Measurements from ENCODE around the gene P2RY8. TPM values are rescaled to one million over a fixed set of nuclear protein-coding genes. Genes with fewer than 3 reads are reported as not detected.
"Not testable (repeated sequence)": the region's sequence is repeated elsewhere in the genome, so short reads cannot be mapped to it uniquely, and the experiment has no call there.

The P2RY8 gene
- total and polyA plus RNA-seq, 5 donors: 1.6 to 3.8 (median 2.2) TPM

GRCh38 chrX:1542994-1543725, 6.2 kb upstream of the P2RY8 start:
- no peak for DNase-seq
- Histone ChIP-seq H3K27me3 (ENCODE audit: control insufficient read depth, insufficient read depth) (no peaks in the 10 kb centered on the region), H3K9me3 (ENCODE audit: control insufficient read depth, low read length) (no peaks in the 10 kb centered on the region), H3K27ac (ENCODE audit: low read length) (no peak overlapping the region), H3K4me1 (ENCODE audit: control insufficient read depth, insufficient read depth, low read length) (no peaks in the 10 kb centered on the region), H3K4me3 (ENCODE audit: low read length) (no peak overlapping the region)
- intact Hi-C loops (cut with DNase I): no loop called here
- no peak for ATAC-seq
- 93% methylated on average over 22 of the region's 22 CpGs for WGBS

DNA sequence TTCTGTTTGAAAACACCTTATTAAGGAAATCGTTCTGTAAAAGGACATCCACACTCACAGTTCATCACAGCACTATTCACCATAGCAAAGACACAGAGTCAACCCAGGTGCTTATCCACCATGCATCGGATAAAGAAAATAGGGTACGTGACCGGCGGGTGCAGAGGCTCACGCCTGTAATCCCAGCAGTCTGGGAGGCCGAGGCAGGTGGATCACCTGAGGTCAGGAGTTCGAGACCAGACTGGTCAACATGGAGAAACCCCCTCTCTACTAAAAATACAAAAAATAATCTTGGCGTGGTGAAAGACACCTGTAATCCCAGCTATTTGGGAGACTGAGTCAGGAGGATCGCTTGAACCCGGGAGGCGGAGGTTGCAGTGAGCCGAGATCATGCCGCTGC, 2.2 kb upstream of the P2RY8 start:
- WGBS: 91% methylated on average over 14 of the region's 14 CpGs
- H3K27me3 ChIP-seq (ENCODE audit: control insufficient read depth, insufficient read depth); H3K27ac ChIP-seq (ENCODE audit: low read length); intact Hi-C loops (cut with DNase I); H3K4me1 ChIP-seq (ENCODE audit: control insufficient read depth, insufficient read depth, low read length); ATAC-seq; DNase-seq; H3K9me3 ChIP-seq (ENCODE audit: control insufficient read depth, low read length); H3K4me3 ChIP-seq (ENCODE audit: low read length): not testable (repeated sequence)

DNA sequence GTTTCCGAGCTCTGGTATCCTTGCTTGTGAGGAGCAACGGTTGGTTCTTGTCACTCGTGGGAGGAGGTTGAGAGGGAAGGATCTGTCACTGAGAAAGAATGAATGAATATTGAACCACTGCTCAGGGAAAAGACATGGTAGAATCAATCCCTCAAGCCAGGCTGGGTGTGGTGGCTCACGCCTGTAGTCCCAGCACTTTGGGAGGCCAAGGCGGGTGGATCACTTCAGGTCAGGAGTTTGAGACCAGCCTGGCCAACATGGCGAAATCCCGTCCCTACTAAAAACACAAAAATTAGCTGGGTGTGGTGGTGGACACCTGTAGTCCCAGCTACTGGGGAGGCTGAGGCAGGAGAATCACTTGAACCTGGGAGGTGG, 718 bp upstream of the P2RY8 start:
- H3K27ac ChIP-seq (ENCODE audit: low read length); H3K4me3 ChIP-seq (ENCODE audit: low read length); ATAC-seq; intact Hi-C loops (cut with DNase I); H3K27me3 ChIP-seq (ENCODE audit: control insufficient read depth, insufficient read depth); H3K9me3 ChIP-seq (ENCODE audit: control insufficient read depth, low read length); H3K4me1 ChIP-seq (ENCODE audit: control insufficient read depth, insufficient read depth, low read length); DNase-seq: not testable (repeated sequence)
- WGBS: 73% methylated on average over 7 of the region's 7 CpGs

DNA sequence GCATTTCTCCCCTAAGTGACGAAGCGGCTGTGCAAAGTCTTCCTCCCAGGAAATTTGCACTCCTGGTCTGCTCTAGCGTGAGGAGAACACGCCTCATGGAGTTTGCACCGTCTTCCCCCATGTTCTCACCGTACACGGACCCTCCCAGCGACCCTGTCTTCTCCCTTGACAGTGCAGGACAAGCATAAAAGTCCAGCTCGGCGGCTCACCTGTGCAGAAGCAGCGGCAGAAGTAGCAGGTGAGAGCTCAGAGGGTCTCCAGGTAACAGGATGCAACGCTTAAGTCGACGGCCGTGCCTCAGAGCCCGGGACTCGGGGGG, 314 bp downstream of the P2RY8 start:
- ATAC-seq: no peak
- H3K4me1 ChIP-seq (ENCODE audit: control insufficient read depth, insufficient read depth, low read length): no peaks in the 10 kb centered on the region
- peak overlapping the region; percentile 4 for H3K27ac ChIP-seq (ENCODE audit: low read length)
- H3K27me3 ChIP-seq (ENCODE audit: control insufficient read depth, insufficient read depth): no peaks in the 10 kb centered on the region
- WGBS: 58% methylated on average over 17 of the region's 17 CpGs
- H3K4me3 ChIP-seq (ENCODE audit: low read length): peak overlapping the region; percentile 34
- no peaks in the 10 kb centered on the region for H3K9me3 ChIP-seq (ENCODE audit: control insufficient read depth, low read length)
- no peak for DNase-seq
- intact Hi-C loops (cut with DNase I): no loop called here

DNA sequence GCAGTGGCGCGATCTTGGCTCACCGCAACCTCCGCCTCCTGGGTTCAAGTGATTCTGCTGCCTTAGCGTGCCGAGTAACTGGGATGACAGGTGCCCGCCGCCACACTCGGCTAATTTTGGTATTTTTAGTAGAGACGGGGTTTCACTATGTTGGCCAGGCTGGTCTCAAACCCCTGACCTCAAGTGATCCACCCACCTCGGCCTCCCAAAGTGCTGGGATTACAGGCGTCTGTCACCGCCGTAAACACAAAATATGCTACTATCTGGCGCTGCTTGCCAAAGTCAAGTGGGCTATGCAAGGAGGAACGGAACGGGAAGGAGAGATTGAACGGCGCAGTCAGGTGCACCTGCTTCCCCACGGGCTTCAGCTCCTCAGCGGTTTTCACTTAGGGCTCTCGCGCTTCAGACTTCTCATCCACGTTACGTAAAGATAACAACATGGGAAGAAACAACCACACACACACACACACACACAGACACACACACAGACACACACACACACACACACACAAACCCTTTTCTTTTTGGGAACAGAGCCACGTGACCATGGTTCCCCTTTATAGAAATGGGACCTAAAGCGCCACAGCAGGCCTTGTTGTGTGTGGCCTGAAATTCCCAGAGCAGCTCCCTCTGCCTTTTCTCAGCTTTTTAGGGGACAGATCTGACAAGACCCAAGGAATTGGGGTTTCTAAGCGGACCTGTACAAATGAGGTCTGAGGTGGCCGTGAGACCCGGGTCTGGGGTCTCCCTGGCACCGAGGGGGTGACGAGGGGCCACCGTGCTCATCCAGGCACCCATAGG, 1.5 kb downstream of the P2RY8 start:
- DNase-seq (no peak), ATAC-seq (peak in 1 of 2 donors; percentile 38)
- no peaks in the 10 kb centered on the region for H3K27me3 ChIP-seq (ENCODE audit: control insufficient read depth, insufficient read depth)
- H3K9me3 ChIP-seq (ENCODE audit: control insufficient read depth, low read length): no peaks in the 10 kb centered on the region
- no peaks in the 10 kb centered on the region for H3K4me1 ChIP-seq (ENCODE audit: control insufficient read depth, insufficient read depth, low read length)
- no peak overlapping the region for H3K27ac ChIP-seq (ENCODE audit: low read length)
- 64% methylated on average over 33 of the region's 33 CpGs for WGBS
- intact Hi-C loops (cut with DNase I): no loop called here
- H3K4me3 ChIP-seq (ENCODE audit: low read length): peak overlapping the region; percentile 2

DNA sequence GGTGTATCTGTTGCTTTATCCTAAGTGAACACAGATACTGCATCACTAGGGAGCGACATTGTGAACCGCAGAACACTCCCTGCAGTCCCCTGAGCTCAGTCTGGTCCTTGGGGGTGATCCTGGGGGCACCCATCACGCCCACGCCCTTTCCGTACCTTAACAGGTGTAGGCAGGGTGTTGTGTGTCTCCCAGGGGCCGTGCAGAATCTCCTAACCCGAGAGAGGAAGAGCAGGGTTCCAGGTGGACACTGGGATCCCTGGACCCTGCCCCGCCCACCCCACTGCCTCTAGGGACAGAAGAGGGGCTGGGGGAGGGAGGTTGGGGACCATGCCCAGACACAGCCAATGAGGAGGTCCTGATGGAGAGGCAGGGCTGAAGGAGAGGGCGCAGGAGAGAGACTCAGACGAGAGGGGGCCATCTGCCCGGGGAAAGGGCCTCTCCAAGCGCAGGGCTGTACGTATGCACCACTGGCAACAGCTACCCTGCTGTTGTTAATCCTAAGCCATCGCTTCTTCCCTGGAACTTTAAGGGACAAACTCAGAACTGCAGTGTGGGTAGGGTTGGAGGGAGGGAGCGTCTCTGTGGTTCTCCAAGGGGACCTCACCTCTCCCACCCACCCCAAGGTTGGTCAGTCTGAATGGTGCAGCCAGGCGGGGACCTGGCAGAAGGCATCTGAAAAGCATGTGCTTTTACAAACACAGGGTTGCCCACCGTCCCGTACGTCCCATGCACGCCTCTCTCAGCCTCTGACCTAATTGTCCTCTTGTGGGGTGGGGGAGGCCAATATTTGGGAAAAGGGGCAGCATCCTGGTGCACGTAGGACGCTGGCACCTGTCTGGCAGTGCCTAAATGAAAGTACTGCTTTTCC, 2.5 kb downstream of the P2RY8 start:
- intact Hi-C loops (cut with DNase I): no loop called here
- ATAC-seq: peak in 1 of 2 donors; percentile 34
- Histone ChIP-seq H3K27me3 (ENCODE audit: control insufficient read depth, insufficient read depth) (no peaks in the 10 kb centered on the region), H3K9me3 (ENCODE audit: control insufficient read depth, low read length) (no peaks in the 10 kb centered on the region), H3K27ac (ENCODE audit: low read length) (no peak overlapping the region), H3K4me1 (ENCODE audit: control insufficient read depth, insufficient read depth, low read length) (no peaks in the 10 kb centered on the region), H3K4me3 (ENCODE audit: low read length) (no peak overlapping the region)
- DNase-seq: no peak
- WGBS: 50% methylated on average over 22 of the region's 22 CpGs

DNA sequence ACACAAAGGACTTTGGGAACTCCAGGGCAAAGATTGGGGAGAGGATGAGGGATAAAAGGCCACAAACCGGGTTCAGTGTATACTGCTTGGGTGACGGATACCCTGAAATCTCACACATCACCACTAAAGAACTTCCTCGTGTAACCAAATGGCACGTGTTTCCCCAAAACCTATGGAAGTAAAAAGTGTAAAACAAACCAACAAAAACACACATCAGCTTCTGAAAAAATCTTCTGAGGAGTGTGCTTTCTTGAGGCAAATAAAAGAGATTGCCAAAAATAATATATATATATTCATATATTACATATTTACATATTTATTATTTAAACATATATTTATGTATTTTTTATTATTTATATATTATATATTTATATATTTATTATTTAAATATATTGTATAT, 3.9 kb downstream of the P2RY8 start:
- Histone ChIP-seq H3K27ac (ENCODE audit: low read length) (no peak overlapping the region), H3K9me3 (ENCODE audit: control insufficient read depth, low read length) (no peaks in the 10 kb centered on the region), H3K4me1 (ENCODE audit: control insufficient read depth, insufficient read depth, low read length) (no peaks in the 10 kb centered on the region), H3K4me3 (ENCODE audit: low read length) (no peak overlapping the region), H3K27me3 (ENCODE audit: control insufficient read depth, insufficient read depth) (no peaks in the 10 kb centered on the region)
- DNase-seq: no peak
- ATAC-seq: no peak
- intact Hi-C loops (cut with DNase I): no loop called here
- WGBS: 42% methylated on average over 4 of the region's 4 CpGs

- Histone ChIP-seq H3K27me3 (ENCODE audit: control insufficient read depth, insufficient read depth) (no peaks in the 10 kb centered on the region), H3K27ac (ENCODE audit: low read length) (no peak overlapping the region), H3K9me3 (ENCODE audit: control insufficient read depth, low read length) (no peaks in the 10 kb centered on the region), H3K4me3 (ENCODE audit: low read length) (no peak overlapping the region), H3K4me1 (ENCODE audit: control insufficient read depth, insufficient read depth, low read length) (no peaks in the 10 kb centered on the region)
- no peak for ATAC-seq
- WGBS: 81% methylated on average over 10 of the region's 10 CpGs
- no peak for DNase-seq
- intact Hi-C loops (cut with DNase I): no loop called here
Measured at GRCh38 chrX:1531096-1531890, 5.7 kb downstream of the P2RY8 start.

DNA sequence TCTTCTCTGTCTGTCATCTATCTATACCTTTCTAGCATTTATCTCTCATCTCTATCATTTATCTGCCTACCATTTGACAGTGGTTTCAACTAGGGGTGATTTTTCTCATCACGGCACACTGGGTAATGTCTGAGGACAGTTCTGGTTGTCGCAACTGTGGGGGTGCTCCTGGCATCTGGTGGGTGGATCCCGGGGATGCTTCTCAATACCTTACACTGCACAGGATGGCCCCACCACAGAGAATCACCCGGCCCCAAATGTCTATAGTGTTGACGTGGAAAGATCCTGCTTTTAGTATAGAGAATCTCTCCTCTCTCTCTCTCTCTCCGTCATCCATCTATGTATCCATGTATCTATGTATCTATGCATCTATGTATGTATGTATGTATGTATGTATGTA, 7.2 kb downstream of the P2RY8 start:
- ATAC-seq: no peak
- no peaks in the 10 kb centered on the region for H3K4me1 ChIP-seq (ENCODE audit: control insufficient read depth, insufficient read depth, low read length)
- WGBS: 84% methylated on average over 6 of the region's 6 CpGs

DNA sequence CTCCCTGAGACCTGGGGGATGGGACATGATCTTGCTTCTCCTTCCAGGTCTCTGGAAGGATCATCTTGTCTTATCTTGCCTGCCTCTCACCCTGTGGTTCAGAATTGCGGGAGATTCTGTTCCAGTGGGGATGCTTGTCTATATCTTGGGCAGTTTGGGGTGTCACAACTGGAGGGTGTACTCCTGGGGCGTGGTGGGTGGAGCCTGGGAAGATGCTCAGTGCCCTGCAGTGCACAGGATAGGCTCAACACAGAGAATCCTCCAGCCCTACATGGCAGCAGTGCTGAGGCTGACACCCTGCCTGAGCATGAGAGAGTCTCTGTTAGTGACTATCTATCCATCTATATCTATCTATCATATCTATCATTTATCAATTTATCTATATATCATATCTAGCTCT, 7.7 kb downstream of the P2RY8 start:
- WGBS: 68% methylated on average over 2 of the region's 2 CpGs
- ATAC-seq: no peak
- no peak for DNase-seq
- intact Hi-C loops (cut with DNase I): no loop called here
- no peak overlapping the region for H3K27ac ChIP-seq (ENCODE audit: low read length)
- no peaks in the 10 kb centered on the region for H3K27me3 ChIP-seq (ENCODE audit: control insufficient read depth, insufficient read depth)
- H3K4me1 ChIP-seq (ENCODE audit: control insufficient read depth, insufficient read depth, low read length): no peaks in the 10 kb centered on the region
- H3K9me3 ChIP-seq (ENCODE audit: control insufficient read depth, low read length): no peaks in the 10 kb centered on the region
- H3K4me3 ChIP-seq (ENCODE audit: low read length): no peak overlapping the region

More for the DNA sequence above, 7.2 kb downstream of the P2RY8 start:
- H3K9me3 ChIP-seq (ENCODE audit: control insufficient read depth, low read length): no peaks in the 10 kb centered on the region
- no peak for DNase-seq
- no peak overlapping the region for H3K27ac ChIP-seq (ENCODE audit: low read length)
- H3K4me3 ChIP-seq (ENCODE audit: low read length): no peak overlapping the region
- no peaks in the 10 kb centered on the region for H3K27me3 ChIP-seq (ENCODE audit: control insufficient read depth, insufficient read depth)
- intact Hi-C loops (cut with DNase I): no loop called here

All from right cardiac atrium (tissue), 5 donors.